Measurements from ENCODE around the gene PHF2. TPM values are rescaled to one million over a fixed set of nuclear protein-coding genes. Genes with fewer than 3 reads are reported as not detected.

Gene PHF2
- total and polyA plus RNA-seq, 2 of the 8 experiments (the other 6 are each of a cell fraction or from before 2014, with no cell fraction given) = 3.4 to 9.4 TPM

DNA sequence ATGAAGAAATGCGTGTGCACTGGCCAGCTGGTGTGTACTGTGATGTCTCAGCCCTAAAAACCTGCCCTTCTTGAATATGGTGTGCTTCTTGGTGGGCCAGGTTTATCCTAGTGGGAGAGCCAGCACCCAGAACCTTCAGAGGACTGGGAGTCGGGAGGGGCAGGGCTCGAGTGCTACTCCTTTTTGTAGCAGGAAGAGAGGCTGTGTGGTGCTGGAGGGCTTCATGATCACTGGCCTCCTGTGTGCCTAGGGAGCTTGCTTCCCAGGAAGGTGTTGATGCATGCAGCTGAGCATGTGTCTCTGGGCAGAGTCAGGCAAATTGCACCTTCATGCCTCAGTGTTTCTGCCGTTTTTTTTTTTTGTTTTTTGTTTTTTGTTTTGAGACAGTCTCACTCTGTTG lies 20.0 kb downstream of the PHF2 start (continued):
- no peak for TF ChIP-seq JUN (IDR thresholded peaks at IDR 0.05; ENCODE audit: low read depth, low read length)
- TF ChIP-seq ZNF274 (IDR thresholded peaks at IDR 0.05; ENCODE audit: borderline replicate concordance, extremely low read depth, low read length) = no peak
- TF ChIP-seq EP300 (IDR thresholded peaks at IDR 0.05; ENCODE audit: borderline replicate concordance in 1 of 2, low read depth in 2 of 2, low read length in 2 of 2) = no peak
- TF ChIP-seq RBBP5 (IDR thresholded peaks at IDR 0.05; ENCODE audit: borderline replicate concordance, low read depth, low read length) = no peak

Data from H1 (cell line).